GM06990 (cell line): Measurements from ENCODE around the gene ARL13B.
"Not testable (repeated sequence)": the region's sequence is repeated elsewhere in the genome, so short reads cannot be mapped to it uniquely, and the experiment has no call there.

ENCODE experiments used
- DNase-seq: peaks from one replicate; pipeline ENCODE4 v3.0.0-alpha.2; 2011; ENCODE audit not compliant: insufficient read length; ENCODE audit errors: extremely low read depth
- H3K27me3 ChIP-seq: replicated peaks from 2 replicates; pipeline ENCODE4 v1.6.0; 2011; ENCODE audit warnings: low read length; ENCODE audit not compliant: control insufficient read depth, insufficient read depth
- H3K36me3 ChIP-seq: 2 replicates; pipeline ENCODE4 v1.5.1; 2011; ENCODE audit warnings: low read length; ENCODE audit not compliant: control insufficient read depth, insufficient read depth
- H3K4me3 ChIP-seq: replicated peaks from 2 replicates; pipeline ENCODE4 v1.5.1; 2011; ENCODE audit warnings: low read depth, mild to moderate bottlenecking, control low read depth, low read length
- CTCF ChIP-seq: IDR thresholded peaks from 2 replicates; pipeline ENCODE4 v1.5.1; 2011; ENCODE audit warnings: low read length, control low read depth, mild to moderate bottlenecking, inconsistent platforms; ENCODE audit not compliant: insufficient read depth, poor library complexity, severe bottlenecking

Gene ARL13B

DNA sequence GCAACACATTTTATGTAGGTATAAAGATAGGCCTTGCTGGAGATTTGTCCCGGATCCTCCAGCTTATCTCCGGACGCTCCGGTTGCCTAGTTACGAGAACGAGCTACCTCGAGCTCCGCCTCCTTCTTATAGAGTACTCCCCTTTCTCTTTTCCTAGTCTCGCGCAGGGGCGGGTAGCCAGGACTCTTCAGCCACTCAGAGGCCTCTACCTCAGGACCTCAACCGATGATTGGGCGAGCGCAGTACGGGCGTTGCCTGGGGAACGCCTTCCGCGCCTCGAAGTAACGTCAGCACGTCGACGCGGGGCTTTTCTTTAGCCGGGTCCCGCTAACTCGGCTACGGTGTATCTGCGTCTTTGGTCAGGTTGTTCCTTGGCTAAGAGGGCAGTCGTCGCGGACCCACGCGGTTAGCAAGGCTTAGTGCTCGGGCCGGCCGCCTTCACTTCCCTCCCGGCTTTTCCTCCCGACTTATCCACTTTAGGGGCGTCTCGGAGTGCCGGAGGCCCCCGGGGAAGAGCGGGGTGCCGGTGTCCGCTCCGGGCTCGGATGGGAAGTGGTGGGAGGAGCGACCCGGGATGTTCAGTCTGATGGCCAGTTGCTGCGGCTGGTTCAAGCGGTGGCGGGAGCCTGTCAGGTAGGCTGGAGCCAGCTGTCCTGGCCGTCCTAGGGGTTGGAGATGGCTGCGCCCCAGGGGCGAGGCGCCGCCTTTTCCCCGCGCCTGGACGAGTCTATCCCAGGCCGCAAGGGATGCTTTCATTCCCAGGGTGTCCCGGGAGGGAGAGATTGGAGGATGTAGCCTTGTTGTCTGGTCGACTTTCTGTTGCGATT, at the start of gene ARL13B:
Gene ARL13B, plus strand, starts transcription at position 306 of the 827 bp plus-strand sequence. Its CDS starts 269 bp downstream, at position 575.
- H3K27me3 ChIP-seq, result no peaks in the 10 kb centered on the region
- H3K36me3 ChIP-seq, result no peaks in the 10 kb centered on the region
- peak; percentile 92 for DNase-seq
- no peak for TF ChIP-seq CTCF
- H3K4me3 ChIP-seq, result peak within 1 kb of the TSS; percentile 88

- DNase-seq, result no peak
- no peak overlapping the region for H3K4me3 ChIP-seq
- no peaks in the 10 kb centered on the region for H3K36me3 ChIP-seq
- no peak for TF ChIP-seq CTCF
- H3K27me3 ChIP-seq, result no peaks in the 10 kb centered on the region
These were observed 48.2 kb upstream of the ARL13B start for GRCh38 chr3:93931597-93932229.

DNA sequence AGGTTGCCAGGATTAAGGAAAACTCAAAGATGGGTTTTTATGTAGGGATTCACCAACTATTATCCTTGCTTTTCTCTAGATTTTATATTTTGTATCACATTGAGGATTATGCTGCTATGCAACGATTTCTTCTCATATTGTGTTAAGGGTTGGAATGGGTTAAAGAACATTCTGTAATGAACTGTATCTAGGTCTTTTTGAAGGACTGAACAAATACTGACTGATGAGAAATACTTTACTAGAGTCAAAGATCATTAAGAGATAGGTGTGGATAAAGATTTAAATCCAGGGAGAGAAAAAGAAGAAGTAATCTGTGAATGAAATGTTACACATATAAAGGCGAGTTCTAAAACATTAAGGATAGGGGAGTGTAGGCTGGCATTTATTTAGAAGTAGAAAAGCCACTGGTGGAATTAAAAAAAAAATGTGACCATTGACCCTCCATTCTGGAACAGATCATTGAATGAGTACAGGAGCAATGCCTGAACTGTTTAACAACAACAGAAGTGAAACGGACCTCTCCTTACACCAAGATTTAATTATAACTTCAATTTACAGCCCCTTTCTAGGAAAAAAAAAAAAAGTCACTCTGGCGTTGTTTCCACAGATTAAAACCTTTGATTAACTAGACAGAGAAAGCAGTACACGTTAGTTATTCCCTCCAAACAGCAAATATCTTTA, 45.4 kb upstream of the ARL13B start:
- Histone ChIP-seq H3K27me3 (no peaks in the 10 kb centered on the region), H3K4me3 (no peak overlapping the region), H3K36me3 (no peaks in the 10 kb centered on the region)
- TF ChIP-seq CTCF, result no peak
- DNase-seq, result no peak

- no peak for TF ChIP-seq CTCF
- no peak for DNase-seq
These were observed 43.4 kb upstream of the ARL13B start for GRCh38 chr3:93936549-93936948.

DNA sequence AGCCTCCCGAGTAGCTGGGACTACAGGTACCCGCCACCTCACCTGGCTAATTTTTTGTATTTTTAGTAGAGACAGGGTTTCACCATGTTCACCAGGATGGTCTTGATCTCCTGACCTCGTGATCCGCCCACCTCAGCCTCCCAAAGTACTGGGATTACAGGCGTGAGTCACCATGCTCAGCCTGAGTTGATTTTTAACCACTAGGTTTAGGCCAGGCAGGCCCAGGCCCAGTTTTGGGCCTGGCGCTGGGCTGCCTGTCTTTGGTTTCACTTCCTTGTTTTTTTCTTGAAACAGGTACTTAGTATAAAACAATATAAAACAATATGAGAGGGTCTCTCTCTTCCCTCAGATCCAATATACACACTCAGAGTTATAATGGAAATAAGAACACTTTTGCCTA, 42.5 kb upstream of the ARL13B start:
- H3K36me3 ChIP-seq, DNase-seq, H3K4me3 ChIP-seq, H3K27me3 ChIP-seq: not testable (repeated sequence)

More at GRCh38 chr3:93936549-93936948, 43.4 kb upstream of the ARL13B start:
- H3K27me3 ChIP-seq, result no peaks in the 10 kb centered on the region
- H3K36me3 ChIP-seq, result no peaks in the 10 kb centered on the region
- no peak overlapping the region for H3K4me3 ChIP-seq

GRCh38 chr3:93949958-93950357, 30.0 kb upstream of the ARL13B start:
- not testable (repeated sequence) for H3K4me3 ChIP-seq, H3K36me3 ChIP-seq, DNase-seq, H3K27me3 ChIP-seq
